Stimulated activated CD8-positive, alpha-beta memory T cell treated with anti-CD3 and anti-CD28 coated beads, Interleukin-12 subunit alpha, Interleukin-12 subunit beta, amount 100 ng/mL, for 4 hours (primary cell): ENCODE data around the gene RTN4.
"Not testable (repeated sequence)": the region's sequence is repeated elsewhere in the genome, so short reads cannot be mapped to it uniquely, and the experiment has no call there.

Source experiments
- DNase-seq: peaks from one replicate; pipeline ENCODE4 v3.0.0-alpha.2; 2020; ENCODE audit warnings: low read depth

RTN4 gene

GRCh38 chr2:55050100-55050994 lies at the start of gene RTN4:
TSS of gene RTN4 (minus strand) at chr2:55050451. CDS start at chr2:55050300, 151 bp downstream.
- peak; percentile 97 for DNase-seq

GRCh38 chr2:55099493-55099877 lies 49.2 kb upstream of the RTN4 start:
- DNase-seq: no peak

GRCh38 chr2:55097461-55098410 lies 47.5 kb upstream of the RTN4 start:
- DNase-seq: no peak

- no peak for DNase-seq
Observed at GRCh38 chr2:55097082-55097460, 46.8 kb upstream of the RTN4 start.

- no peak for DNase-seq
Observed at GRCh38 chr2:55096586-55096985, 46.3 kb upstream of the RTN4 start.

- DNase-seq: no peak
Observed at GRCh38 chr2:55093381-55093780, 43.1 kb upstream of the RTN4 start.

- no peak for DNase-seq
Observed at GRCh38 chr2:55092439-55092838, 42.2 kb upstream of the RTN4 start.

GRCh38 chr2:55091681-55092080 lies 41.4 kb upstream of the RTN4 start:
- DNase-seq: not testable (repeated sequence)

- DNase-seq: no peak
Observed at GRCh38 chr2:55090702-55091101, 40.5 kb upstream of the RTN4 start.

GRCh38 chr2:55089726-55090125 lies 39.5 kb upstream of the RTN4 start:
- DNase-seq: no peak

- DNase-seq: no peak
Observed at GRCh38 chr2:55088400-55088799, 38.1 kb upstream of the RTN4 start.

- DNase-seq: no peak
Observed at GRCh38 chr2:55087936-55088335, 37.7 kb upstream of the RTN4 start.

- DNase-seq: no peak
Observed at GRCh38 chr2:55087501-55087900, 37.2 kb upstream of the RTN4 start.

- DNase-seq: no peak
Observed at GRCh38 chr2:55085113-55086040, 35.1 kb upstream of the RTN4 start.

GRCh38 chr2:55084641-55085040 lies 34.4 kb upstream of the RTN4 start:
- DNase-seq: no peak

- no peak for DNase-seq
Observed at GRCh38 chr2:55080204-55080738, 30.0 kb upstream of the RTN4 start.

- no peak for DNase-seq
Observed at GRCh38 chr2:55078956-55079355, 28.7 kb upstream of the RTN4 start.

- no peak for DNase-seq
Observed at GRCh38 chr2:55076721-55077120, 26.5 kb upstream of the RTN4 start.

- not testable (repeated sequence) for DNase-seq
Observed at GRCh38 chr2:55076019-55076418, 25.8 kb upstream of the RTN4 start.

- DNase-seq: no peak
Observed at GRCh38 chr2:55073000-55073983, 23.0 kb upstream of the RTN4 start.
